Inferior parietal cortex (tissue), 1 donor: Measurements from ENCODE around the gene G6PC3.

Source experiments
- DNase-seq: peaks from one replicate; pipeline ENCODE4 v3.0.0-alpha.2; 2016; ENCODE audit errors: extremely low spot score

G6PC3 gene

DNA sequence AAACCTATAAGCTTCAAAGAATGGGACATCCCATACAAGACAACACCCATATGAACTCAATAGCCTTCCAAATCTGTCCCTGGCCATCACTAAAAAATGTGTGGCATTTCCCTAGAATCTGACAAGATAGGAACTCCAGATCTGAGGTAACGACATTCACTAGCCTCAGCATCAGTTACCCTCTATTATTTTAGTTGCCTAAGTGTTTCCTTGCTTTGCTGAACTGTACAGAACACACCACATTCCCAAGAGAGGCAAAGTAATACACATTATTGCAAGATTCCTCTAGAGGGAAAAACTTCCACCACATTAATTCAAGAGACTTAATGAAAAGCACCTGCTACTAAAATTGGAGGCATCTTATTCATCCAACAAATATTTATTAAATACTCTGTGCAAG is 9.1 kb upstream of the G6PC3 start:
- DNase-seq, result no peak

DNA sequence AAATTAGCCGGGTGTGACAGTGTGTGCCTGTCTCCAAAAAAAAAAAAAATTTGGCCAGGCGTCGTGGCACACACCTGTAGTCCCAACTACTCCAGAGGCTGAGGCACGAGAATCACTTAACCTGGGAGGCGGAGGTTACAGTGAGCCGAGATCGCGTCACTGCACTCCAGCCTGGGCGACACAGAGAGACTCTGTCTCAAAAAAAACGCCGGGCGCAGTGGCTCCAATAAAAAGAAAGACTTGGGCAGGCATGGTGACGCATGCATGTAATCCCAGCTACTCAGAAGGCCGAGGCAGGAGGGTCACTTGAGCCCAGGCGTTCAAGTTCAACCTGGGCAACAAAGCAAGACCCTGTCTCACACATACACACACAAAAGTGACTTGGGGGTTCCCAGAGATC is 7.7 kb upstream of the G6PC3 start:
- DNase-seq, result no peak

DNA sequence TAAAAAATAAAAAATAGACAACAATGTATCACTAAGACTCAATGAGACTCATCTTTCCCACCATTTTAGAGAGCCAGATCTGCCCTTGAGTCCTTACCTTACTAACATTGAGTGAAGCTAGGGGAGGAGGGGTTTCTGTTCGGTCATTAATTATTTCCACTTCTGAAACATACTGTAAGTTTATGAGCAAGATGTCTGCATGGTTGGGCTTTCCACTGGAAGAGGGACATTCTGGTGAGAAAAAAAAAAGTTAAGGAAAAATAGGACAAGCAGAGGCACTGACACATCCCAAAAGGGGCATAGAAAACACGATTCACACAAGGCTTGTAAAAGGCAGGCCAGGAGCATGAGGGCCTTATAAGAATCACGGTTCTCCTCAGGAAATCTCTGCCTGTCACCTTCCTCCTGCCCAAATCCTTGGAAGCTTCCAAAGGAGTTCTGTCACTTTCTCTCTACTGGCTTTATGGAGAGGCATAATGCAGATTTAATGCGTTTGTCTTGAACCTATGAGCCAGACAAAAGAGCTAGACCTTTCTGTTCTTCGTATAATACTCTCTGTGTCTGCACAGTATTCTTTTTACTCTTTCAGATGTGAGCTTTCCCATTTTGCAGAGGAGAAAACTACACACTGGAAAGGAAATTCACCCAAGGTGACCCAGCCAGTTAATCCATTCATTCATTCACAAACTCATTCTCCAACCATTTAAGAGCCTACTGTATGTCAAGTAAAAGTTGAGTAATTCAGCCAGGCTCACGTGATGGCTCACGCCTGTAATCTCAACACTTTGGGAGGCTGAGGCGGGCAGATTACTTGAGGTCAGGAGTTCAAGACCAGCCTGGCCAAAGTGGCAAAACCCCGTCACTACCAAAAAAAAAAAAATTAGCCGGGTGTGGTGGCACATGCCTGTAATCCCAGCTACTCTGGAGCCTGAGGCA is 6.6 kb upstream of the G6PC3 start:
- no peak for DNase-seq

DNA sequence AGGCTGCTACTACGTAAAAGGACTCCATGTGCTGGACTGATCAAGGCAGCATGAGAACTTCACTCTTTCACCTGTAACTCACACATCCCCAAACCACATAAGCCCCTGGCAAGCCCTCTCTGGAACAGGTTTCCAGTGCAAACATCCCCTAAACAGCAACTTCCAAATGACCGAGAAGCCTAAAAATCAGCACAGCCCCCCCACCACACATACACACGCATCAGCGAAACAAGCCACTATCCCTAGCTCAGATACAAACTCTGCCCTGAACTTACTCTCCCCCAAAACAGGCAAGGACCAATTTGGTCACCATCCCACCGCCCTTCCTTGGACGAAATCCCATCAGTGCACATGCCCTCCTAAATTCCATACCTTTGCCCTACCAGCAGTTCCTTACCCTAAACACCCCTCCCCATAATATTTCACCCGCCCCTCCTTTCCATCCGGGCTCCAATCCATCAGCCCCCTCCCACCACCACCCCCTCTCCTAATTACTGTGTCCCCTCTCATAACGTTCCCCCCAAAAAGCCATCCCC is 4.8 kb upstream of the G6PC3 start:
- no peak for DNase-seq

DNA sequence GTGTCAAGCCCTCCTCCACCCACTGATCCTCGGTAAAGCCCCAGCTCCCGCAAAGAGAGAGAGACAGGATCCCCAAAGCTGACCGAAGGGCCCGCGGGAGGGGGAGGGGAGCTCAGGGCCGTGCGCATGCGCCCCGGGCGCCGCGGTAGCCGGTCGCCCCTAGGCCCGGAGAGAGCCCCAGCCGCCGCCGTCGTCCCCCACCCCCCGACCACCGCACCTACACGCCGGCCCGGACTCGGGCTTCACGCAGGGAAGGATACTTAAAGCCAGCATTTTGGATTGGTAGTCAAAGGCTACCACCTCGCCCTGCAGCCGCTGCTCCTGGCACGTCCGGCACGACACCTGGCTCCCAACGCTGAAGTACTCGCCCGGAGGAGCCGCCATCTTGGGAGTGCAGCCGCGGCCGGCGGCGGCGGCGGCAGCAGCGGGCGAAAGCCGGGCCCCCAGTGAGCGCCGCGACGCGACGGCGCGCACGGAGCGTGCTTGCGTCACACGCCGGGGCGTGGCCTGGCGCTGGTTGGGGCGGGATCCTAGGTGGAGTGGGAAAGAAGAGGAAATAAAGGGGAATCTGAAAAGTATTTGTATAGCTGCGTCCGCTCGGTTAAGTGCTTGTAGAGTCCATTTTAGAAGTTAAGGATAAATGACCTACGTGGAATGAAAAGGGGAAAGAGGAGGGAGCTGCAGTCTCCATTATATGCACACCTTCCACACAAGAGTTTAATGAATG is 4.2 kb upstream of the G6PC3 start, which contains the start of gene LSM12:
Gene LSM12 (minus strand): TSS at position 468 of the 727 bp plus-strand sequence. CDS start 84 bp downstream, at position 384.
- DNase-seq, result peak; percentile 87

DNA sequence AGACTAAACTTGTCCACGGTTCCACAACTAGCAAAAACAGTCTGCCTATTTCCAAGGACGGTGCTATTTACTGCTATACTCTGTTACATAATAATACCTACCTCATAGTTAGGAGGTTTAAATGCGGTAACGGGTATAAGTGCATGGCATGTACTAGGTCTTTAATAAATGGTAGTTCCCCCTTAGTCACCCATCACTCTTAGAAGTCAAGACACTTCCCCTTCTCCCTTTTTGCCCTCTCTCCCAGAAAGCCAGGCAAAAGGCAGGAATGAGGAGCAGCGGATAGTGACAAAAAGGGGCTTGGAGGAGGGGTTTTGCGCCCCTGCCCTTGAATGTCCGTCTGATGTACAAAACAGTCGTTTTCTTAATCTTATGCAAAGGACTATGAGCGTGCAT is 3.0 kb upstream of the G6PC3 start:
- no peak for DNase-seq

DNA sequence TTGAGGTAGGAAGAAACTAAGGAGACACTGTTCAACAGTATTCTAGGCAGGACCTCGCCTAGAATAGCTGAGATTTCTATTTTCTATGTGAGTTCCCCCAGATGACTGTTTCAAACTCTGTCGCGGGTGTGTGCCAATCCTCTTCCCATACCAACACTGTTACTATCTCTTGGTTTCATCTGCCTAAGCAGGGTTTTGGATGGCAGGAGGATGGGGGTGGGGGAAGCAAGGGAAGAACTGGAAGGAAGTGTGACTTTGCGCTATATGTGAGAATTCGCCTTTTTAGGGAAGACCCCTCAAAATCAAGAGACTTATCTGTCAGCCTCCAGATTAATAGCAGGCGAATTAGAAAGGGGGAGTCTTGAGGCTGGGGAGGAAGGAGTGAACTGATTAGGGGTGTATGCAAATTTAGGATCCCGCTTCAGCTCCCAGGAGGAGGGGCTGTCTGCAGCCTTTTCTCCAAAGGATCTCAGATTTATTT is 521 bp upstream of the G6PC3 start:
- DNase-seq, result peak; percentile 9

DNA sequence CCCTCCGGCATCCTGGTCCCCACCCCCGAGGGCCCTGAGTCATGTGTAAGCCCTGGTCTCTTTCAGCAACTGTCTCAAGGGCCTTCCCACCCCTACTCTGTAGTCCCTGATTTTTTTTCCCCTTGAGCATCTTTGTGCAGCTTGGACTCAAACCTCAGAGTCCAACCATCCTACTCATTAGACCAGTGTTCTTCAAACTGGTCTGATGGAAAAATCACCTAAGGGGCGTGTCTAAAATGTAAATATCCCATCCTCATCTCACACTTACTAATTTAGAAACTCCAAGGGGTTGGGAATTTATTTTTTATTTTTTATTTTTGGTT is 624 bp downstream of the G6PC3 start:
- DNase-seq, result no peak

DNA sequence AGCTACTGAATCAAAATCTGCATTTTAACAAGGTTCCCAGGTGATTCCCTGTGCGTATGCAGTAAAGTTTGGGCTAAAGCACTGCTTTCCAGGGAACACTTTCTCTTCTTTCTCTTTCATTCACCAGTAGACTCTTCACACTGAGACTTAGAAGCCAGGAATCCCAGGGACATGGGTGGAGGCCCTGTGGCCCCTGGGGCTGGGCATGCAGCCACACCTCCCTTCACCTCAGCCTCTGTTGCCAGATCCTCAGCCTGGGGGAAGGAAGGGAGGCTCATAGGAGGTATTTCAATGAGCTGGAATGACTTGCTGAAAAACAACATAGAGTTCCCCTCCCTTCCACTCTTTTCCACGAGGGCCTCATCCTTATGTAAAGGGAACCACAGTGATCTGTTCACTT is 1.2 kb downstream of the G6PC3 start:
- no peak for DNase-seq

DNA sequence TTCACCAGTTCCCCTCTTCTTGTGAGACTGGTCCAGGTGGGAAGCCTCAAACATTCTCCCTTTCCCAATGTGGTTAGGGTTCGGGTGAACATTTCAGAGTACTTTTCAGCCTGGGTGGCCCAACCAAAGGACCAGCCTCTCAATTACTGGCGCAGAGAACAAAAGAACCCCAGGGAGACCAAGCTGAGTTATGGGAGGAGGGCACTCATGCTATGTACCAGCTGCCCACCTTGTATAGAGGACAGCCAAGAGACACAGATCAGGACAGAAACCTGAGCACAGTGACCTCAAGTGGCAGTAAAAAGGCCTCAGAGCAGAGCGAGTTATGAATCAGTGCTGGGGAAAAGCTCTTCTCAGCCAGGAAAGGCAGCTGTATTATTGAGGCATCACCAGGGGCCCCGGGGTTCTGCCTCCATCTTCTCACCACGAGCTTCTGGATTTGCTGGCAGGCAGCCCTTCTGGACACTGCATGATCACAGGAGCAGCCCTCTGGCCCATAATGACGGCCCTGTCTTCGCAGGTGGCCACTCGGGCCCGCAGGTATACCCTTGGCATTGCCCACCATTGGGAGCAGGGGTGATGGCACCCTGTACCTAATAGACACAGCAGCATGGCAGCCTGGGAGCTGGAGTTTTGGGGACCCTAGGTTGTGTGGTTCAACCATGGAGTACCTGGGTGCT is 3.8 kb downstream of the G6PC3 start:
- no peak for DNase-seq

DNA sequence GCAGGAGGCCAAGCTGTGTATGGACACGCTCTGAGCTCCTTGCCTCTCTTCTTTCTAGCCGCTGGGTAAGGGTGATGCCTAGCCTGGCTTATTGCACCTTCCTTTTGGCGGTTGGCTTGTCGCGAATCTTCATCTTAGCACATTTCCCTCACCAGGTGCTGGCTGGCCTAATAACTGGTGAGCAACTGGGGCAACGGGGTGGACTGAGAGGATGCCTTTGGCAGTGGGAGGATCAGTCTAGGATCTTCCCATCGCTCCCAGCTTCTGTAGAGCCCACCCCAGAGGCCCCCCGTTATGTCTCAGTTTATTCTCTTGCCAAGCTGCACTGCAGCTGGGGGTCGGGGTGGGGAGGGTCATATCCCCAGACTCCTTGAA is 4.4 kb downstream of the G6PC3 start:
- DNase-seq, result no peak

DNA sequence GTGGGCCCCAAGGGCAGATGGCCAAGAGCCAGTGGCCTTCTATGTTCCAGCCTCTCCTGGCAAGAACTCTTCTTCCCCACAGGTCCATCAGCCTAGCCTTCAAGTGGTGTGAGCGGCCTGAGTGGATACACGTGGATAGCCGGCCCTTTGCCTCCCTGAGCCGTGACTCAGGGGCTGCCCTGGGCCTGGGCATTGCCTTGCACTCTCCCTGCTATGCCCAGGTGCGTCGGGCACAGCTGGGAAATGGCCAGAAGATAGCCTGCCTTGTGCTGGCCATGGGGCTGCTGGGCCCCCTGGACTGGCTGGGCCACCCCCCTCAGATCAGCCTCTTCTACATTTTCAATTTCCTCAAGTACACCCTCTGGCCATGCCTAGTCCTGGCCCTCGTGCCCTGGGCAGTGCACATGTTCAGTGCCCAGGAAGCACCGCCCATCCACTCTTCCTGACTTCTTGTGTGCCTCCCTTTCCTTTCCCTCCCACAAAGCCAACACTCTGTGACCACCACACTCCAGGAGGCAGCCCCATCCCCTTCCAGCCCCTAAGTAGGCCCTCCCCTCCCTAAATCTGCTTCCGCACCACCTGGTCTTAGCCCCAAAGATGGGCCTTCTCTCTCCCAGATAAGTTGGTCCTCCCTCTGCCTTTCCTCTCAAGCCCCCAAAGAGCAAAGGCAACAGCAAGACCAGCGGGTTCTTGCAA is 5.2 kb downstream of the G6PC3 start:
- no peak for DNase-seq

DNA sequence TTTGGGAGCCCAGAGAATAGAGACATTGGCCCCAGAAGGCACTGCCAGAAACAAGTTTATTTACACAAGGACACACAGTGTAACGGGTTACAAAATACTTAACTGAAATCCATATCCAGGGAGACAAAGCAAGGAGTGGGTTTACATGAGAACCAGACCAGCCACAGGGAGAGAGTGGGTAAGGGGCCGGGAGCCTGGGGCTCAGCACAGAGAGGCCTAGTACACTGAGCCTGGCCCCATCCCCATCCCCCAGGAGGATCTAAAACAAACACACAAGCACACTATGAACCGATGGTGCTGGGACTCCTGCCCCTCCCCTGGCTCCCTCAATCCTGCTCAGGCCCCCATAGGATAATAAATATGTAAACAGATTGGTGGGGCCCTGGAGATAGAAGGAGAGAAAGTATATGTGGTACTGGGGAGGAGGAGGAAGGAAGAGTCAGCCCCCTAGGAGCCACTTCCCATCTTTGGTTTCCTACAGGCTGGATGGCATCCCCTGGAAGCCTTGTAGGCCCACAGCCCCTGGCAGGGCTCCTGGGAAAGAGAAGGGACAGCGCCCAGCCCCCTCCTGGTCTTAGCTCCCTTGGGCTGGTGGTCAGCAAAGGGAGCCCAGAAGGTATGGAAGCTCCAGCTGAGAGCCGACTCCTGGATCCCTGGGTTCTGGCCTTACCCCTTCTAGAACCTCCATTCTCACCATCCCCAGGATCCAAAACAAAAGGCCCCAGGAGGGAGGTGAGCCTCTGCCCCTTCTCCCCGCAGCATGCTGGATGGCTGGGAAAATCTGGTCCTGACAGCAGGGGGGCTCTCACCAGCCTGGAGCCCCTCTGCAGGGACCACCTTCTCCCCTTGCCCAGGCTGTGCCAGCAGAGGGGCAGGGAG is 6.4 kb downstream of the G6PC3 start:
- DNase-seq, result no peak

DNA sequence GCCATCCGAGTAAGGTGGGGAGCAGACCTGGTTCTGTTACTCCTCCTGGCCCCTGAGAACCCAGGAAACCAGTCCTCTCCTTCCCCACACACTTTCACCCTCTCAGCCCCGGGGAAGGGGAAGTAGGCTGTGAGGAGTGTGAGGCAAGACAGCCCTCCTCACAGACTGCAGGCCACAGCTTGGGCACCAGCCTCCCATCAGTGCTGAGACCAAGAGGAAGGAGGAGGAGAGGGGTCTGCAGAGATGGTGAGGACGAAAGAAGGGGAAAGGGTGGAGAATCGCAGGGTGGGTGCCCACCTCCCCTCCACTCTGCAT is 7.0 kb downstream of the G6PC3 start:
- DNase-seq, result no peak

DNA sequence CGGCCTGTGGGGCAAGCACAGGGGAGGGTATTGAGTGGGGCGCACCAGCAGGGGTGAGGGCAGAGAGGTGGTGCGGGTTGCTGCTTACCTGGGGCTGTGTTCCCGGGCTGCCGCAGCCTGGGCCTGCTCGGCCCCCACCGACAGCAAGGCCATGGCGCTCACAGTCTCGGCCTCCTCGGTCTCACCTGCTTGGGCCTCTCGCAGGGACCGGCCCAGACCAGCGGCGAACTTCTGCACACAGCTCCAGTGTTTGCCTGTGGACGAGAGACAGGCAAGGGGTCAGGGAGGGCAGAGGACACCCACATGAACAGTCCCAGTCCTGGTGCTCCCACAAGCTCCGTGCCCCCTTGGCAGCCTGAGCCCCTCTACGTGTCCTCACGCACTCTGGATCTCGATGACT is 7.9 kb downstream of the G6PC3 start:
- no peak for DNase-seq

DNA sequence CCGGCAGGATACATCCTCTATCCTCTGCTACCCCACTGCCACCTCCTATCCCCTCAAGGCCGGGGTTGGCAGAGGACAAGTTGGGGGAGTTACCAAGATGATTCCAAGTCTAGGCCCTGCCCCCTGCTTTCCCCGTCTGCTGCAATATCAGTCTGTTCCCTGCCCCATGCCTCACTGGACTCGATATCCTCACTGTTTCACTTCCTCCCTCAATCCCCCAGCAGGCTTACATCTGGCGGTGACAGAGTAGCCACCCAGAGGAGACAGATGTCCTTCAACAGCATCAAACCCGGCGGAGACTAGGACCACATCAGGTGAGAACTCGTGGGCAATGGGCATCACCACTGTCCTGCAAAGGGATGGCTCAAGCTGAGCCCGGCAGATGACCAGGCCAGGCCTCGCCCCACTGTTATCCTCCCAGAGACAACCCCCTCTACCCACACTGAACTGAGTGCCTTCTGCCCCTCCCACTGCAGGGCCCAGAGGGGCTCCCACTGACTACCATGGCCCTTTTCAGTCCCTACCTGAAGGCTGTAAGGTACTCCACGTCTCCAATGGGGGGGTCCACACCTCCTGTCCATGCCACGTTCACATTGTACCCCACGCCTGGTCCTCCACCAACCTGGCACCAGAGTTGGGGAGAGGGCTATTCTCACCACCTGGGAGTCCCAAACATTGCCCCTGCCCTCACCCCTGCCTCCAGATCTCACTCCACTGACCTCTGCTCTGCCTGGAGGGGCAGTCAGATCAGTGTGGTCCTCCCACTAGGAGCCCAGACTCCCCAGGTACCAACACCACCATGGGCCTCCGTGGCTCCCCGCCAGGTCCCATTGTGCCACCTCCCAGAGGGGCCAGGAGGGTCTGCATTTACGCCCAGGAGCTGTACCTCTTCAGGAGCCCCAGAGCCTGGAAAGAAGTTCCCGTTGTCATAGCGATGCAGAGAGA is 9.6 kb downstream of the G6PC3 start:
- no peak for DNase-seq

DNA sequence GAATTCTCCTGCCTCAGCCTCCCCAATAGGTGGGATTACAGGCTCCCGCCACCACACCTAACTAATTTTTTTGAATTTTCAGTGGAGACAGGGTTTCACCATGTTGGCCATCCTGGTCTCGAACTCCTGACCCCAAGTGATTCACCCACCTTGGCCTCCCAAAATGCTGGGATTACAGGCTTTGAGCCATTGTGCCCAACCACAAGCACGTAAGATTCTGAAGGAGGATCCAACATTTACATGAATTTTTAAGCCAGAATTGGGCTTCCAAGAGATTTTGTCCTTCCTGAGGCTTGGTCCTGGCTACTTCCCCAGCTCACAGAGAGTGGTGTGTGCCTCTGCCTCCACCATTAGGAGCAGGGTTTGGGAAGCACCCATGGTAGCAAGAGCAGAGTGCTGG is 11.1 kb downstream of the G6PC3 start:
- DNase-seq, result no peak

DNA sequence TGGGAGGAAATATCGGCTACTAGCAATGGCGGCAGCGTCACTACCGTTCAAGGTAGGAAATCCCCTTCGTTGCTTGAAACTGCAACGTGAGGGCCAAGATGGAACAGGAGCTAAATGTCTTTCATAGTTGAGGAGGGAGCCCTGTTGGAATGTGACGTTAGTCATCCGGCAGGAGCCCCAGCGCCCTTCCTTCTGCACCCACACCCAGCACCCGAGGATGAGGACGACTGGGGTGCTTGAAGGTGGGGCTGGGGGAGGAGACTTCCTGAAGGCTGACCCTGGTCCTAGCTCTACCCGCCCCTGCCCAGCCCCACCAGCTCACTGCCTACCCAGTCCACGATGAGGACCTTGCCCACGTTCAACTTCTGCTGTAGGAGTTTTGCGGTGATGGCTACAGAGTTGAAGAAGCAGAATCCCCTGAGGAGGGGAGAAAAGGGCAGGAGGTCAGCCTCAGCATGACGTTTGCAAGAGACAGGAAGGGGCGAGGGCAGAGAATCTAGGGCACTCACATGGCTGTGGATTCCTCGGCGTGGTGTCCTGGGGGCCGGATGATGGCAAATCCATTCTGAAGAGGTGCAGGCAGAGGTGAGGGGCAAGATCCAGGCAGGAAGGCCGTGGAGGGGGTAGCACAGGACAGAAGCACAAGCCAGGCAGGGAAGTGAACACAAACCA is 11.9 kb downstream of the G6PC3 start:
- DNase-seq, result no peak

DNA sequence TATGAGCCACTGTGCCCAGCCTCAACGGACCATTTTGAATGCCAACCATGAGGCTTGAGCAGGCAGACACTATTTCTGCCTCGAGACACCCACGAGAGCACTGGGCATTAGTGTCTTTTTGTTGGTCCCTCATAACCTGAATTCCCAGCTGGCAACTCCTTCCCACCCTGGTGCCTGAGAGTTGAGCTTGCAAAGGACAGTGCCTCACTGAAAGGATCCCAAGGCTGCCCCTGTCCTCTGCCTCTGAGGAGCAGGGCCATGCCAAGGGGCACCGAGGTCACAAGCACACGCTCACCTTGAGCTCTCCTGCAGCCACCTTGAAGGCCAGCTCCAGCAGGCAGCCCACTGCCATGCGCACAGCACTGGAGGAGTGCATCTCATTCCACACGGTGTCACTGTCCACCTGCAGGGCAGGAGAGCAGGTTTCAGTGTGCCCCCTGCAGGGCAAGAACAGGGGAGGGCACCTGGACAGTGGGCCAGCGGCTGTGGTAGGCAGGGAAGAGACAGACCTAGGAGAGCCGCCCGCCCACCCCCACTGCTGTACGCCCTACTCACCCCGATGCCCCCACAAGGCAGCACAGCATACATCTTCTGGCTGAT is 12.8 kb downstream of the G6PC3 start:
- DNase-seq, result no peak
